HFF-Myc (cell line): ENCODE measurements around the gene NSG1.

Experiments used
- DNase-seq: peaks from one replicate; pipeline ENCODE4 v3.0.0-alpha.2; 2011; ENCODE audit warnings: low read depth; ENCODE audit errors: extremely low read depth
- H3K4me3 ChIP-seq: replicated peaks from 2 replicates; pipeline ENCODE4 v1.5.1; 2011; ENCODE audit warnings: low read depth, mild to moderate bottlenecking, control low read depth, low read length
- TF ChIP-seq, protein P1 (sequence below): IDR thresholded peaks from 2 replicates; pipeline ENCODE4 v1.5.1; 2012; ENCODE audit warnings: mild to moderate bottlenecking, low read depth, low read length, control low read depth; ENCODE audit errors: missing control alignments

NSG1 gene

DNA sequence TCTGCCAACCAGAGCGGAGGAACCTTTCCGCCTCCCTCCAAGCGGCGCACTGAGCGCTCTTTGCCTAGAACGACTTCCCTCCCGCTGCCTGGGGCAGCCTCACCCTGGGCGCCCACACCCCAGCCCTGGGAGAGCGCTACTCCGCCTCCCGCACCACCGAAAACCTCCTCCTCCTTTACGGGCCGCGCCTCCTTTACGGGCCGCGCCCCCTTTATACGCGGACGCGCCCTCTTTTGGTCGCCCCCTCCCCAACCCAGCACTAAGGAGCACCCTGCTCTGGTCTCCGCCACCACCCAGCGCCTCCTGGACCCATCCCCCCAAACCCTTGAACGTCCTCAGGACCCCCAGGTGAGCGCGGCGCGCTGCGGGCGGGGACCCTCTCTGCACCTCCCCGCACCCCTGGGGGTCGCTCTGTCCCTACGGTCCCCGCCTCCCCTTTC, 586 bp upstream of the NSG1 start:
- H3K4me3 ChIP-seq: no peak overlapping the region
- TF ChIP-seq, protein P1, sequence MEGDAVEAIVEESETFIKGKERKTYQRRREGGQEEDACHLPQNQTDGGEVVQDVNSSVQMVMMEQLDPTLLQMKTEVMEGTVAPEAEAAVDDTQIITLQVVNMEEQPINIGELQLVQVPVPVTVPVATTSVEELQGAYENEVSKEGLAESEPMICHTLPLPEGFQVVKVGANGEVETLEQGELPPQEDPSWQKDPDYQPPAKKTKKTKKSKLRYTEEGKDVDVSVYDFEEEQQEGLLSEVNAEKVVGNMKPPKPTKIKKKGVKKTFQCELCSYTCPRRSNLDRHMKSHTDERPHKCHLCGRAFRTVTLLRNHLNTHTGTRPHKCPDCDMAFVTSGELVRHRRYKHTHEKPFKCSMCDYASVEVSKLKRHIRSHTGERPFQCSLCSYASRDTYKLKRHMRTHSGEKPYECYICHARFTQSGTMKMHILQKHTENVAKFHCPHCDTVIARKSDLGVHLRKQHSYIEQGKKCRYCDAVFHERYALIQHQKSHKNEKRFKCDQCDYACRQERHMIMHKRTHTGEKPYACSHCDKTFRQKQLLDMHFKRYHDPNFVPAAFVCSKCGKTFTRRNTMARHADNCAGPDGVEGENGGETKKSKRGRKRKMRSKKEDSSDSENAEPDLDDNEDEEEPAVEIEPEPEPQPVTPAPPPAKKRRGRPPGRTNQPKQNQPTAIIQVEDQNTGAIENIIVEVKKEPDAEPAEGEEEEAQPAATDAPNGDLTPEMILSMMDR: no peak
- DNase-seq: no peak

DNA sequence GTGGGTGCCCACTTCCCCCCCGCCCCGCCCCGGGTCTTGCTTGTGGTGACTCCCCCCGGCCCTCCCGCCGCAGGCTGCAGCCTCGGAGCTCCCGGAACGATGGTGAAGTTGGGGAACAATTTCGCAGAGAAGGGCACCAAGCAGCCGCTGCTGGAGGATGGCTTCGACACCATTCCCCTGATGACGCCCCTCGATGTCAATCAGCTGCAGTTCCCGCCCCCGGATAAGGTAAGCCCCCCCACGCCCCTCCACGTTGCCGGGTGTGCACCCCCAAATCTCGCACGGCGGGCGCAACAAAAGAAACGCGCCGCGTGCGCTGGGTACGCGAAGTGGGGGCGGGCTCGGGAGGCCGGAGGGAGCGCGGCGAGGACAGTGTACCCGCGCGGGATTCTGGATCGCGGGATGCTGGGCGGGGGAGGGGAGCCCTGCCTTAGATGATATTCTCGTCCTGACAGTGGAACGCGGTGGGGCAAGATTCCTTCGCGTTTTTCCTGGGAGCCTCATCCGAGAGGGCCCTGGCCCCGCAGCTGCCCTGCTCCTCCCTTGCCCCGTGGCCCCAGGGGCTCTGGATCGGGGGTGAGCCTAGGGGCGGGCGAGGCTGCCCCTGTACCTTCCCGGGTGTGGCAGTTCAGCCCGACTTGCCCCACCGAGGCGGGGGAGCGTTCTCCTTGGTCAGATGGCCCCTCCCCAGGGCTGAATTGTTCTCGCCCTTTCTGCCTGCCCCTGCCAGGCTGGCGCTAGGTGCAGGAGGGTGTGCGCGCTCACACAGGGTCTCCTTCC, 819 bp downstream of the NSG1 start:
- TF ChIP-seq, protein P1: no peak
- H3K4me3 ChIP-seq: no peak overlapping the region
- no peak for DNase-seq

DNA sequence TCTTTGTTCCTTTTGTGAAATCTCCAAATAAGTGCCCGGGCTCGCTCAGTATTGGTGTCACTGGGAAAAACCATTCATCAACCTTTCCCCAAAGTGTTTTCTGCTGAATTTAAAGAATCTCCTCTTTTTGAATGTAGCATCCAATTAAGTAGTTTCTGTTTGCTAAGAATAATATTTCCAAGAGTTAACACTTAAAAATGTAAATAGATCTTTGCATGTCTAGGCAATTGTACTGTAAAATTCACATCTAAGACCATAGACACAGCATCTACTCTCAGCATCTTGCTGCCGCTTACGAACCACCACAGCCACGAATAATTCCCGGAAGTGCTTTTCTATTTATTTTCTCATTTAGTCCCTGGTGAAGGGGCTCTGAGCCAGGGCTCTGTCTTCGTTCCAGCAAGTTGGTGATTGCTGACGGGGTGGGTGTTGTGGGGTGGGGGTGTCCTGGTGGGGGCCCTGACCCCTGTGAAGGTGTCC, 1.4 kb downstream of the NSG1 start:
- TF ChIP-seq, protein P1: no peak
- DNase-seq: no peak
- no peak overlapping the region for H3K4me3 ChIP-seq

DNA sequence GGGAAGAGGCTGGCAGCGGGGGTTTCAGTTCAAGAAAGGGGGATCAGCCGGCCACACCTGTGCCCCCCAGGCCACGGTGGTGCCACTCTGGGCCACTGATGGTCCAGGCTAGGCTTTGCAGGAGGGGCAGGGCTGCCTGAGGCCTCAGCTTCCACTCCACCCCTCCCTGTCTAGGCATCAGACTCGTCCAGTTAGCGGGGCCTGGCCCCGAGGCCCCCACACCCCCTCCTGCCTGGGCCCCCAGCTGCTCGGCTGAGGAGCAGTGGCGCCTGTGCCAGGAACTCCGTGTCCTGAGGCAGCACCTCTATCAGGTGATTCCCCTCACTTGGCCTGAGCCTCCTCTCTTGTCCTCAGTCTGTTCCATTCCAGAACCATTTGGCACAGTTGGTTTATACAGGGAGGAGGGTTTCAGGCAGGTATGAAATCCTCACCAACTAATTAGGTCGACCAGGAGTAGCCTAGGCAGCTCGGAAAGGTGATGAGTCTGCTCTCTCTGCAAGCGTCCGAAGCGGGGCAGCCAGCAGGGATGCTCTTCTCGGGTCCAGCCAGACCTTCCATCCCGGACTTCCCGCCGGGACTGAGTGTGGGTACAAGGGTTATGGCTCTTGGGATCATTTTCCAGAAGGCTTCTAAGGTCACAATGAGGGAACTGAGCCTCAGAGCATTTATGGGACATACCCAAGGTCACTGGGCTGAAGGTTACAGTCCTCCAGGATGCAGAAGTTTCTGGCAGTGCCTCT, 2.1 kb downstream of the NSG1 start:
- H3K4me3 ChIP-seq: no peak overlapping the region

DNA sequence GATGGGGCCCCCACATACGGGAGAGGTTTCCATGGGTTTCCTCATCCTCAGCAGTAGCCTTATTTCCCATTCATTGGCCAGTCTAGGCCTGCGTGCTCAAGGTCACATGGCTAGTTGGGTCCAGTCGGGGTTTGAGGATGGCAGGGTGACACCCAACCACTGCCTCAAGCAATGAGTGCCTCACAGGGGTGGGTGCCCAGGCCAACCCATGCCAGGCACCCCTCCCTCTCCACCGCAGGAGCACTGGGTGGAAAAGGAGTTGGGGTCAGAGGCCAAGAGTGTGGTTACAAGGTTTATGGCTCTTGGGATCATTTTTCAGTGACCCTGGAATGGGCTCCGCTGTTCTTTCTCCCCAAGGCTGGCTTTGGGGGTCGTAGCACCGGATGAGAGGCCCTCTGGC, 3.1 kb downstream of the NSG1 start:
- TF ChIP-seq, protein P1: no peak
- DNase-seq: no peak
- H3K4me3 ChIP-seq: no peak overlapping the region

More for the DNA sequence above, 2.1 kb downstream of the NSG1 start:
- TF ChIP-seq, protein P1: no peak
- no peak for DNase-seq

DNA sequence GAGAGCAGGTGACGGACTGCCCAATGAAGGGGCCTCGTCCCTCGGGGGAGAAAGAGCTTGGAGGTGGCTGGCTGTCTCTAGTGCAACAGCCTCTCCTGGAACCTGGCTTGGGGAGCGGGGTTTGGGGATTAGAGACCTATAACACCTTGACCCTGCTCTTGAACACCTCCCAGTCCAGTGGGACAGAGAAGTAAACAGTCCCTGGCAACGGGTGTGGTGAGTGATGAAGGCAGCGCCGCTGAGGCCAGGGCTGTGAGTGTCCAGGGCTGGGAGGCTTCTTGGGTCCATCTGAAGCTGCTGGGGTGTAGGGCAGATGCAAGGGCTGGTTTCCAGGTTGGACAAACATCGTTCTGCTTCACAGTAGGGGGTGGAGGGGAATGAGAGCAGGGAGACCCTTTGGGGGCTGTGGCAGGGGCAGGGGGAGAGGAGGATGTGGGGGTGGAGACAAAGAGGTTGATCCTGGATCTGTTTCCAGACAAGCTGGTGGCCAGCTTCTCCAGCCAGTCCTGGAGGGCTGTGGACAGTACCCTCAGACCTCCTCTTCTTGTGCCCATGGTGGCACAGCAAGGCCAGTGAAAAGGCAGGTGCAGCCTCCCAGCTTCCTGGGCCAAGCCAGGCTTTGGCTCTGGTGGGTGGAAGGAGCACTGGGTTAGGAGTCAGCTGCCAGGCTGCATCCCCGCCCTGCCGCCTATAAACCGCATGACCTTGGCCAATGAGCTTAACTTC, 3.8 kb downstream of the NSG1 start:
- no peak for DNase-seq
- TF ChIP-seq, protein P1: no peak
- H3K4me3 ChIP-seq: no peak overlapping the region
